Occipital lobe (tissue), 2 donors: ENCODE data around the gene NAIP. TPM values are rescaled to one million over a fixed set of nuclear protein-coding genes. Genes with fewer than 3 reads are reported as not detected.
"Not testable (repeated sequence)": the region's sequence is repeated elsewhere in the genome, so short reads cannot be mapped to it uniquely, and the experiment has no call there.

Experiments used
- DNase-seq: peaks from one replicate; lab custom pipeline; 2025; lab: John Stamatoyannopoulos, UW
- total RNA-seq: library from RNA; depleted of rRNA; stranded (reverse); fragments of >200 nt; gene quantifications from one replicate; pipeline ENCODE4 v1.2.3, GENCODE V29; 2014

NAIP gene
- total RNA-seq, 1 donor from 2014 or later, result 15.9 TPM

DNA sequence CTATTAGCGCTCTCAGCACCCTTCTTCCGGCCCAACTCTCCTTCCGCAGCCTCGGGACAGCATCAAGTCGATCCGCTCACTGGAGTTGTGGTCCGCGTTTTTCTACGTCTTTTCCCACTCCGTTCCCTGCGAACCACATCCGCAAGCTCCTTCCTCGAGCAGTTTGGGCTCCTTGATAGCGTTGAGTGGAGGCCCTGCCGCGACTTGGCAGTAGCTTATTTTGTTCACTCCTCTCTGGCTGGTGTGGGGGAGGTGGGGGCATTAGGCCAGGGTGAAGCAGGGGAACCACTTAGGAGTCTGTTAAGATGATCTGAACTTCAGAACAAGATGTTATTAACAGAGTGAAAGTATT, 100.0 kb downstream of the NAIP start:
- not testable (repeated sequence) for DNase-seq

Other genes starting within 250 kb of the NAIP start
- gene SERF1A, start 124.7 kb downstream of the NAIP start, total RNA-seq, result 20.1 TPM
- 33.5 TPM for gene SMN1, start 100.3 kb downstream of the NAIP start, total RNA-seq
- gene GTF2H2, start 42.3 kb upstream of the NAIP start, total RNA-seq, result 44.1 TPM